Bronchial epithelial cell (primary cell): ENCODE measurements around the gene JOSD2. TPM values are rescaled to one million over a fixed set of nuclear protein-coding genes. Genes with fewer than 3 reads are reported as not detected.

Source experiments
- DNase-seq: peaks from one replicate; pipeline ENCODE4 v3.0.0-alpha.2; 2010; ENCODE audit warnings: low read depth
- FAIRE-seq: peaks from 2 replicates; lab custom pipeline; 2011; peaks lifted over from hg19 to GRCh38; lab: Jason Lieb, UNC
- H3K27me3 ChIP-seq: 2 replicates; pipeline ENCODE4 v1.5.1; 2011; ENCODE audit warnings: low read length; ENCODE audit not compliant: control insufficient read depth, insufficient read depth
- H3K36me3 ChIP-seq: 2 replicates; pipeline ENCODE4 v1.5.1; 2011; ENCODE audit warnings: low read length; ENCODE audit not compliant: control insufficient read depth, insufficient read depth
- H3K4me3 ChIP-seq: 2 replicates; pipeline ENCODE4 v1.5.1; 2011; ENCODE audit warnings: mild to moderate bottlenecking, low read depth, low read length, control low read depth
- CTCF ChIP-seq: IDR thresholded peaks from 2 replicates; pipeline ENCODE4 v1.5.1; 2011; ENCODE audit warnings: mild to moderate bottlenecking, moderate library complexity, low read length, control low read depth, inconsistent platforms; ENCODE audit not compliant: insufficient read depth, severe bottlenecking
- total RNA-seq: library from RNA; depleted of rRNA; stranded (reverse); fragments of >200 nt; gene quantifications from 2 replicates; pipeline ENCODE4 v1.2.1, GENCODE V29; 2014

The JOSD2 gene
- total RNA-seq, 1 donor from 2014 or later, result 10.5 TPM

- Histone ChIP-seq H3K27me3 (no peaks in the 10 kb centered on the region), H3K4me3 (no peak overlapping the region), H3K36me3 (no peaks in the 10 kb centered on the region)
- no peak for FAIRE-seq
- peak; percentile 5 for DNase-seq
- TF ChIP-seq CTCF, result peak; percentile 48
Measured at GRCh38 chr19:50486823-50487515, 24.0 kb downstream of the JOSD2 start.

- Histone ChIP-seq H3K36me3 (peaks cover 4% of the 10 kb centered on the region), H3K27me3 (no peaks in the 10 kb centered on the region), H3K4me3 (no peak overlapping the region)
- FAIRE-seq (peak; percentile 47), DNase-seq (no peak)
- TF ChIP-seq CTCF, result no peak
Measured at GRCh38 chr19:50485284-50485955, 25.6 kb downstream of the JOSD2 start.

- TF ChIP-seq CTCF, result no peak
- Histone ChIP-seq H3K36me3 (peaks cover 19% of the 10 kb centered on the region), H3K27me3 (no peaks in the 10 kb centered on the region), H3K4me3 (no peak overlapping the region)
- no peak for FAIRE-seq
- DNase-seq, result no peak
Measured at GRCh38 chr19:50482916-50483315, 28.1 kb downstream of the JOSD2 start.

- no peak for TF ChIP-seq CTCF
- DNase-seq (no peak), FAIRE-seq (no peak)
- H3K36me3 ChIP-seq, result peaks cover 22% of the 10 kb centered on the region
- H3K27me3 ChIP-seq, result no peaks in the 10 kb centered on the region
- no peak overlapping the region for H3K4me3 ChIP-seq
Measured at GRCh38 chr19:50482271-50482855, 28.6 kb downstream of the JOSD2 start.

GRCh38 chr19:50481351-50482149 is 29.4 kb downstream of the JOSD2 start:
- TF ChIP-seq CTCF, result no peak
- FAIRE-seq (no peak), DNase-seq (no peak)
- Histone ChIP-seq H3K4me3 (no peak overlapping the region), H3K27me3 (no peaks in the 10 kb centered on the region), H3K36me3 (peaks cover 22% of the 10 kb centered on the region)
